ENCODE results near the gene PDHA1.

The PDHA1 gene

GRCh38 chrX:19386679-19387078 is 43.0 kb downstream of the PDHA1 start:
- H3K4me3 ChIP-seq (ENCODE audit: control insufficient read depth, low read depth, low read length), result no peak overlapping the region
- DNase-seq (ENCODE audit: low read depth), result no peak
- no peak for TF ChIP-seq CTCF (IDR thresholded peaks at IDR 0.05; ENCODE audit: control insufficient read depth, insufficient read depth, low read depth, low read length, missing control alignments)

GRCh38 chrX:19388064-19388679 is 44.4 kb downstream of the PDHA1 start:
- no peak for DNase-seq (ENCODE audit: low read depth)
- TF ChIP-seq CTCF (IDR thresholded peaks at IDR 0.05; ENCODE audit: control insufficient read depth, insufficient read depth, low read depth, low read length, missing control alignments), result no peak

DNA sequence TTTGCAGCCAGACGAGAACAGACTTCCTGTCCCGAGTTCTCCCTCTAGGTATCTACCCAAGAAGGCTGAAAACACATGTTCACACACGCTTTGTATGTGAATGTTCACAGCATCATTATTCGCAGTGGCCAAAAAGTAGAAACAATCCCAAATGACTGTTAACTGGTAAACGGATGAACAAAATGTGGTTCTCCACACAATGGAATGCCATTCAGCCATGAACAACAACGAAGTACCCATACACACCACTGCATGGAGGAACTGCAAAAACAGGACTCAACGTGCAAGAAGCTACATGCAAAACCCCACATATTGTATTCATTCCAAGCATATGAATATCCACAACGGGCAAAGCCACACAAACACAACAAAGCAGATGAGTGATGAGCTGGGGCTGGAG is 45.0 kb downstream of the PDHA1 start:
- no peak for DNase-seq (ENCODE audit: low read depth)
- no peak overlapping the region for H3K4me3 ChIP-seq (ENCODE audit: control insufficient read depth, low read depth, low read length)
- no peak for TF ChIP-seq CTCF (IDR thresholded peaks at IDR 0.05; ENCODE audit: control insufficient read depth, insufficient read depth, low read depth, low read length, missing control alignments)

More at GRCh38 chrX:19388064-19388679, 44.4 kb downstream of the PDHA1 start:
- no peak overlapping the region for H3K4me3 ChIP-seq (ENCODE audit: control insufficient read depth, low read depth, low read length)

- no peak overlapping the region for H3K4me3 ChIP-seq (ENCODE audit: control insufficient read depth, low read depth, low read length)
- DNase-seq (ENCODE audit: low read depth), result no peak
- TF ChIP-seq CTCF (IDR thresholded peaks at IDR 0.05; ENCODE audit: control insufficient read depth, insufficient read depth, low read depth, low read length, missing control alignments), result no peak
Observed at GRCh38 chrX:19389227-19389845, 45.6 kb downstream of the PDHA1 start.

DNA sequence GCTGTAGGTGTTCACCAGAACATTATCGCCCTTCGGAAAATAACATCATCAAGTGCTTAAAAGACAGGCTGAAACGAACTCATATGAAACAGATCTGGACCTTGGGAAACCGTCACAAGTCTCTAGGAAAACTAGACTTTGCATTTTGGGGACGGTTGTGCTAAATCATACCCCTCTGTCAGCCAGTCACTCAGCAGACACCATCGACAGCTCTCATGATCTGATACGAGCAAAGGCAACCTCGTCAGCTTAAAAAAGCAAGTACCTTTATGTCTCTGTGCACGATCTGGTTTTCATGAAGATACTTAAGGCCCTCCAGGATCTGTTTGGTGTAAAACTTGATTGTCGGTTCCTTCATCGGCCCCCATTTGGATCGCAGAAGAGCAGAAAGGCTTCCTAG is 48.4 kb downstream of the PDHA1 start:
- no peak for TF ChIP-seq CTCF (IDR thresholded peaks at IDR 0.05; ENCODE audit: control insufficient read depth, insufficient read depth, low read depth, low read length, missing control alignments)
- DNase-seq (ENCODE audit: low read depth), result no peak

GRCh38 chrX:19392703-19393102 is 49.0 kb downstream of the PDHA1 start:
- no peak for TF ChIP-seq CTCF (IDR thresholded peaks at IDR 0.05; ENCODE audit: control insufficient read depth, insufficient read depth, low read depth, low read length, missing control alignments)
- H3K4me3 ChIP-seq (ENCODE audit: control insufficient read depth, low read depth, low read length), result no peak overlapping the region
- no peak for DNase-seq (ENCODE audit: low read depth)

More for the DNA sequence above, 48.4 kb downstream of the PDHA1 start:
- H3K4me3 ChIP-seq (ENCODE audit: control insufficient read depth, low read depth, low read length), result no peak overlapping the region
